ES-I3 (cell line): Measurements from ENCODE around the gene BORCS6.

Source experiments
- H3K36me3 ChIP-seq: 2 replicates; pipeline ENCODE4 v1.6.1; 2013; ENCODE audit warnings: mild to moderate bottlenecking, low read length, control low read depth, moderate library complexity; ENCODE audit not compliant: insufficient read depth
- H3K4me1 ChIP-seq: 2 replicates; pipeline ENCODE4 v1.6.1; 2013; ENCODE audit warnings: mild to moderate bottlenecking, control low read depth, low read length; ENCODE audit not compliant: insufficient read depth
- H3K9ac ChIP-seq: 2 replicates; pipeline ENCODE4 v1.6.1; 2013; ENCODE audit warnings: low read depth, mild to moderate bottlenecking, low read length, moderate library complexity
- H3K9me3 ChIP-seq: 2 replicates; pipeline ENCODE4 v1.6.1; 2013; ENCODE audit warnings: mild to moderate bottlenecking, low read length, moderate library complexity; ENCODE audit not compliant: control insufficient read depth, insufficient read depth

Gene BORCS6

GRCh38 chr17:8166731-8167130, 23.2 kb downstream of the BORCS6 start:
- no peak overlapping the region for H3K9ac ChIP-seq
- H3K9me3 ChIP-seq = no peaks in the 10 kb centered on the region

GRCh38 chr17:8164815-8165131, 25.2 kb downstream of the BORCS6 start:
- peaks cover 11% of the 10 kb centered on the region for H3K36me3 ChIP-seq

More at GRCh38 chr17:8166731-8167130, 23.2 kb downstream of the BORCS6 start:
- H3K36me3 ChIP-seq = no peaks in the 10 kb centered on the region
- peaks cover 15% of the 10 kb centered on the region for H3K4me1 ChIP-seq

GRCh38 chr17:8163978-8164814, 25.8 kb downstream of the BORCS6 start:
- H3K9me3 ChIP-seq = no peaks in the 10 kb centered on the region
- peaks cover 12% of the 10 kb centered on the region for H3K36me3 ChIP-seq
- peaks cover 15% of the 10 kb centered on the region for H3K4me1 ChIP-seq
- H3K9ac ChIP-seq = peak overlapping the region; percentile 70; the same call in 1 of the 2 replicates

More at GRCh38 chr17:8164815-8165131, 25.2 kb downstream of the BORCS6 start:
- Histone ChIP-seq H3K9ac (peak overlapping the region; percentile 70; the same call in 1 of the 2 replicates), H3K4me1 (peaks cover 15% of the 10 kb centered on the region), H3K9me3 (no peaks in the 10 kb centered on the region)

- H3K9me3 ChIP-seq = no peaks in the 10 kb centered on the region
- H3K9ac ChIP-seq = peak overlapping the region; percentile 70
- H3K4me1 ChIP-seq = peaks cover 15% of the 10 kb centered on the region
- peaks cover 12% of the 10 kb centered on the region for H3K36me3 ChIP-seq
Observed at GRCh38 chr17:8162997-8163977, 26.7 kb downstream of the BORCS6 start.

- Histone ChIP-seq H3K36me3 (peaks cover 12% of the 10 kb centered on the region), H3K9me3 (no peaks in the 10 kb centered on the region), H3K9ac (peak within 1 kb of the TSS; percentile 79), H3K4me1 (peaks cover 15% of the 10 kb centered on the region)
Observed at GRCh38 chr17:8162233-8162996, 27.6 kb downstream of the BORCS6 start, which contains the start of gene VAMP2. VAMP2 (minus strand) TSS chr17:8162948; CDS start chr17:8162879, 69 bp downstream.

- peaks cover 15% of the 10 kb centered on the region for H3K4me1 ChIP-seq
- peaks cover 12% of the 10 kb centered on the region for H3K36me3 ChIP-seq
- no peaks in the 10 kb centered on the region for H3K9me3 ChIP-seq
- H3K9ac ChIP-seq = peak overlapping the region; percentile 79
Observed at GRCh38 chr17:8161289-8162232, 28.4 kb downstream of the BORCS6 start.

- Histone ChIP-seq H3K9ac (no peak overlapping the region), H3K4me1 (peaks cover 15% of the 10 kb centered on the region), H3K9me3 (no peaks in the 10 kb centered on the region), H3K36me3 (peaks cover 12% of the 10 kb centered on the region)
Observed at GRCh38 chr17:8160741-8161221, 29.2 kb downstream of the BORCS6 start.

- Histone ChIP-seq H3K9me3 (no peaks in the 10 kb centered on the region), H3K4me1 (peaks cover 19% of the 10 kb centered on the region), H3K9ac (no peak overlapping the region), H3K36me3 (peaks cover 12% of the 10 kb centered on the region)
Observed at GRCh38 chr17:8160224-8160577, 29.8 kb downstream of the BORCS6 start.

- Histone ChIP-seq H3K9ac (no peak overlapping the region), H3K36me3 (peaks cover 12% of the 10 kb centered on the region), H3K4me1 (peaks cover 19% of the 10 kb centered on the region), H3K9me3 (no peaks in the 10 kb centered on the region)
Observed at GRCh38 chr17:8159459-8160223, 30.3 kb downstream of the BORCS6 start.

GRCh38 chr17:8159032-8159400, 31.0 kb downstream of the BORCS6 start:
- Histone ChIP-seq H3K9me3 (no peaks in the 10 kb centered on the region), H3K36me3 (peaks cover 12% of the 10 kb centered on the region), H3K9ac (no peak overlapping the region), H3K4me1 (peaks cover 14% of the 10 kb centered on the region)

GRCh38 chr17:8158267-8159031, 31.5 kb downstream of the BORCS6 start:
- Histone ChIP-seq H3K4me1 (peaks cover 11% of the 10 kb centered on the region), H3K9me3 (no peaks in the 10 kb centered on the region), H3K9ac (no peak overlapping the region), H3K36me3 (peaks cover 12% of the 10 kb centered on the region)
